Liver (tissue), 9 donors: ENCODE measurements around the gene IL1RAPL2. TPM values are rescaled to one million over a fixed set of nuclear protein-coding genes. Genes with fewer than 3 reads are reported as not detected.

Source experiments
- DNase-seq: peaks from one replicate; pipeline ENCODE4 v3.0.0-alpha.2; 2017; ENCODE audit warnings: low spot score
- H3K27ac ChIP-seq, 2 donors: one replicate each; pipeline ENCODE4 v1.7.0; 2013; ENCODE audit warnings: inconsistent platforms in 2 of 2, low read length in 2 of 2, control low read depth in 1 of 2, low read depth in 1 of 2, mild to moderate bottlenecking in 1 of 2
- H3K27me3 ChIP-seq, 4 donors: one replicate each; pipeline versions ENCODE4 v1.6.1 to v1.7.0; 2013; ENCODE audit warnings: low read length in 3 of 4, inconsistent platforms in 1 of 4, mild to moderate bottlenecking in 1 of 4, moderate library complexity in 1 of 4; ENCODE audit not compliant: control insufficient read depth in 4 of 4, insufficient read depth in 4 of 4
- H3K36me3 ChIP-seq, 4 donors: one replicate each; pipeline versions ENCODE4 v1.6.1 to v1.7.0; 2013; ENCODE audit warnings: low read length in 3 of 4, mild to moderate bottlenecking in 3 of 4, low read depth in 1 of 4, moderate library complexity in 1 of 4; ENCODE audit not compliant: control insufficient read depth in 4 of 4, insufficient read depth in 3 of 4
- H3K4me1 ChIP-seq, 4 donors: one replicate each; pipeline versions ENCODE4 v1.6.1 to v1.7.0; 2013; ENCODE audit warnings: low read length in 3 of 4, mild to moderate bottlenecking in 3 of 4, moderate library complexity in 1 of 4; ENCODE audit not compliant: control insufficient read depth in 4 of 4, insufficient read depth in 4 of 4
- H3K4me3 ChIP-seq, 3 donors: one replicate each; pipeline versions ENCODE4 v1.6.1 to v1.7.0; 2013; ENCODE audit warnings: low read length in 3 of 3, control low read depth in 1 of 3, low read depth in 1 of 3, mild to moderate bottlenecking in 1 of 3
- H3K9ac ChIP-seq, 2 donors: one replicate each; pipeline ENCODE4 v1.7.0; 2013; ENCODE audit warnings: low read length in 2 of 2, mild to moderate bottlenecking in 2 of 2, moderate library complexity in 2 of 2, control low read depth in 1 of 2, low read depth in 1 of 2
- H3K9me3 ChIP-seq, 4 donors: one replicate each; pipeline versions ENCODE4 v1.6.1 to v1.7.0; 2013; ENCODE audit warnings: low read length in 3 of 4; ENCODE audit not compliant: control insufficient read depth in 4 of 4
- CTCF ChIP-seq: fragments of 150-350 bp; IDR thresholded peaks from 2 replicates; pipeline ENCODE4 v1.5.1; 2017; ENCODE audit warnings: improper control_type of control experiment, low read depth, low read length; ENCODE audit not compliant: missing input control
- FOXA1 ChIP-seq: IDR thresholded peaks from 2 replicates; pipeline ENCODE4 v1.6.1; 2016; ENCODE audit warnings: antibody characterized with exemption
- GABPA ChIP-seq, 2 donors: IDR thresholded peaks in 1 of 2; conservative IDR thresholded peaks in 1 of 2; 2 replicates each; pipeline ENCODE4 v1.6.1; 2016; ENCODE audit warnings: antibody characterized with exemption in 2 of 2, mild to moderate bottlenecking in 1 of 2, moderate library complexity in 1 of 2
- JUND ChIP-seq, 2 donors: IDR thresholded peaks; 2 replicates each; pipeline ENCODE4 v1.6.1; 2016; ENCODE audit warnings: antibody characterized with exemption in 2 of 2
- MAX ChIP-seq: IDR thresholded peaks from 2 replicates; pipeline ENCODE4 v1.6.1; 2016; ENCODE audit warnings: antibody characterized with exemption
- NR2F2 ChIP-seq: IDR thresholded peaks from 2 replicates; pipeline ENCODE4 v1.6.1; 2016; ENCODE audit warnings: antibody characterized with exemption
- RAD21 ChIP-seq, 2 donors: IDR thresholded peaks; 2 replicates each; pipeline ENCODE4 v1.6.1; 2016; ENCODE audit warnings: antibody characterized with exemption in 2 of 2, mild to moderate bottlenecking in 2 of 2
- SP1 ChIP-seq: IDR thresholded peaks from 2 replicates; pipeline ENCODE4 v1.6.1; 2018; ENCODE audit warnings: antibody characterized with exemption, mild to moderate bottlenecking
- TAF1 ChIP-seq: conservative IDR thresholded peaks from 2 replicates; pipeline ENCODE4 v1.6.1; 2016; ENCODE audit warnings: antibody characterized with exemption, mild to moderate bottlenecking
- YY1 ChIP-seq: IDR thresholded peaks from 2 replicates; pipeline ENCODE4 v1.6.1; 2016; ENCODE audit warnings: antibody characterized with exemption, mild to moderate bottlenecking
- ZBTB33 ChIP-seq: IDR thresholded peaks from 2 replicates; pipeline ENCODE4 v1.6.1; 2016; ENCODE audit warnings: antibody characterized with exemption
- WGBS: extraction: QIAGEN DNeasy Blood & Tissue Kit; methylation state at CpG from one replicate; pipeline ENCODE4 v1.1.7; 2013; 5-methylcytosine and 5-hydroxymethylcytosine counted together
- polyA plus RNA-seq, 2 donors: library from polyadenylated mRNA; stranded (reverse) in 1 of 2; unstranded in 1 of 2; fragments of 200-250 nt in 1 of 2; fragments of >200 nt in 1 of 2; fragmentation: Nextera tagmentation in 1 of 2; extraction: Ambion mirVana in 1 of 2; gene quantifications; one replicate each; pipeline versions ENCODE4 v1.2.1 to v1.2.3, GENCODE V29; 2013 to 2015
- total RNA-seq, 2 donors: library from RNA; depleted of rRNA; stranded (reverse); fragments of >200 nt; gene quantifications; one replicate each; pipeline ENCODE4 v1.2.3, GENCODE V29; 2014
- donor health status: healthy.
- donor health status: healthy.
- donor health status: healthy.
- donor health status: healthy.
- donor health status: healthy.

Gene IL1RAPL2
- total and polyA plus RNA-seq, 4 donors = 0.20 to 1.6 (median 0.91) TPM

DNA sequence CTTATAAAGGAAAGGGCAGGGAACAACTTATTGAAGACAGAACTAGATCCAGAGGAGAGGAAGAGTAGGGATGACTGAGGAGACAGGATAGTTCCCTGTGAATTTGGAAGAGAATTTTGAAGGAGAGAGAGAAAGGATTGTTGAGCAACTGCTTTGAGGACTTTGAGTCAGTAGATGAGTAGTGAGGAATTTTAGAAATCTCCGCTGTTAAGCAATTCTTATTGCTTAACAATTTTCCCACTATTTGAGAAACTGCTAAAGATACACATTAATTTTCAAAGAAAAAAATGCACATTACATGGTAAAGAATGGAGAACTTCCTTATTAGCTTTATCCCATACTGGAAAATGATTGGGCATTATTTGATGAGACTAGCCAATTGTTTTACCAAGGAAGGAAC, 1140.0 kb downstream of the IL1RAPL2 start:
- Histone ChIP-seq H3K9ac (no peak overlapping the region), H3K9me3 (no peaks in the 10 kb centered on the region), H3K27me3 (peaks cover 0 to 2% (median 0%) of the 10 kb centered on the region in 4 donors), H3K36me3 (no peaks in the 10 kb centered on the region), H3K4me1 (no peaks in the 10 kb centered on the region), H3K27ac (no peak overlapping the region), H3K4me3 (no peak overlapping the region)
- DNase-seq = no peak
- TF ChIP-seq JUND (IDR thresholded peaks at IDR 0.05) (no peak), SP1 (no peak), MAX (no peak), ZBTB33 (no peak), CTCF (no peak), TAF1 (no peak)
- WGBS = 97% methylated on average over 1 of the region's 1 CpG

DNA sequence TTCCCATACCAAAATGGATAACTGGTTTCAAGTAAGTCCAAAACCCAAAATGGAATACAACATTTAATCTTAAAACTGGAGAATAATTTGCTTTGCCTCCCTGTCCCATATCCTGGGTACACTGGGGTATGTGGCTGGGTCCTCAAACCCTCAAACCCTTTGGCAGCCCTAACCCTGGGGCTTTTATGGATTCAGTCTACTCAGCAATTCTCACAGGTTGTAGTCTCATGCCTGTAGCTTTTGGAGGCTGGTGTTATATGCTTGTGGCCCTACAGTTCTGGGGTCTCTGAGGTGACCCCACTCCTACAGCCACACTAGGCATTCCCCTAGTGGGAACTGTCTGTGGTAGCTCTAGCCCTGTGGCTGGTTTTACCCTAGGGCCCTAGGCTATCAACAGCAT, 1145.8 kb downstream of the IL1RAPL2 start:
- Histone ChIP-seq H3K9me3 (no peaks in the 10 kb centered on the region), H3K36me3 (no peaks in the 10 kb centered on the region), H3K27ac (no peak overlapping the region), H3K9ac (no peak overlapping the region), H3K4me3 (no peak overlapping the region), H3K27me3 (peaks cover 0 to 2% (median 0%) of the 10 kb centered on the region in 4 donors), H3K4me1 (no peaks in the 10 kb centered on the region)
- TF ChIP-seq NR2F2 (no peak), RAD21 (IDR thresholded peaks at IDR 0.05) (no peak), MAX (no peak), FOXA1 (no peak), ZBTB33 (no peak)
- DNase-seq = no peak

GRCh38 chrX:105715746-105716145, 1149.7 kb downstream of the IL1RAPL2 start:
- Histone ChIP-seq H3K9me3 (no peaks in the 10 kb centered on the region), H3K36me3 (no peaks in the 10 kb centered on the region), H3K27ac (no peak overlapping the region), H3K27me3 (no peaks in the 10 kb centered on the region), H3K9ac (no peak overlapping the region), H3K4me3 (no peak overlapping the region), H3K4me1 (no peaks in the 10 kb centered on the region)
- no peak for DNase-seq
- TF ChIP-seq YY1 (no peak), GABPA (IDR thresholded peaks at IDR 0.05 in 1 of 2, conservative IDR thresholded peaks at IDR 0.05 in 1 of 2) (no peak), CTCF (no peak)
